GM12892 (cell line): ENCODE data around the gene ATP6V0E1.
A peak's percentile ranks its signal among the peaks of the same experiment; 100 is the strongest.
"Not testable (repeated sequence)": the region's sequence is repeated elsewhere in the genome, so short reads cannot be mapped to it uniquely, and the experiment has no call there.

Source experiments
- DNase-seq: peaks from one replicate; pipeline ENCODE4 v3.0.0; 2011; ENCODE audit not compliant: insufficient read length
- FAIRE-seq: peaks from 2 replicates; lab custom pipeline; 2011; peaks lifted over from hg19 to GRCh38; lab: Jason Lieb, UNC
- POLR2A ChIP-seq: IDR thresholded peaks from 2 replicates; pipeline ENCODE4 v1.6.1; 2011; ENCODE audit warnings: low read depth, low read length, control low read depth
- POLR2AphosphoS5 ChIP-seq: IDR thresholded peaks from 2 replicates; pipeline ENCODE4 v1.6.1; 2011; ENCODE audit warnings: low read depth, low read length, control low read depth
- TAF1 ChIP-seq: IDR thresholded peaks from 2 replicates; pipeline ENCODE4 v1.6.1; 2011; ENCODE audit warnings: low read depth, mild to moderate bottlenecking, control low read depth, low read length, borderline replicate concordance

Gene ATP6V0E1

GRCh38 chr5:173053041-173053440 is 69.5 kb downstream of the ATP6V0E1 start:
- DNase-seq (no peak), FAIRE-seq (no peak)
- TF ChIP-seq TAF1 = no peak
- TF ChIP-seq POLR2AphosphoS5 = no peak
- no peak for TF ChIP-seq POLR2A

DNA sequence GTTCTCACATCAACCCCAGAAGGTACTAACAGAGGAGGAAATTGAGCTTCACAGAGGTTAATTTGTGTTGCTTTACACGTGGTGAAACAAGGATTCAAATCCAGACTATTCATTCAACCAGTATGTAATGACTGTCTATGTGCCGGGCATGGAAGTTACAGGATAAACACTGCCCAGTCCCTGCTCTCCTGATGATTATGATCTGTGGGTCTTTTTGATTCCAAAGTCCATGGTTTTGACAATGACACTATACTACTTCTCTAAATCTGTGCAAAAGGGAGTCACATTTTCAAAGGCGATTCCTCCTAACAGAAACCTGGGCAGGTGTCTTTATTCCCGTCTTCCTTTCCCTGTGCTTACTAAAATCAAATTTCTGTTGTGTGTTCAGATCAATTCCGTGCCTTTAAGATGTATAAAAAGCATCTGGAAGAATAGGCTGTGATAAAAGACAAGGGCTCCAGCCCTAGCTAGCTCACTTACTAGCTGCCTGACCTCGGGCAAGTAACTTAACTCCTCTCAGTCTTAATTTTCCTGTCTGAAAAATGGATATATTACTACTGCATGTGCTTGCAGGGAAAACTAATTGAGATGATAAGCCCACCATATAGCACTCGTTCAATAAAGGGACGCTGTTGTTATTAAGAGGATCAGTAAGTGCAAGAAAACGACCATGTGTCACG is 71.6 kb downstream of the ATP6V0E1 start:
- DNase-seq (no peak), FAIRE-seq (no peak)
- no peak for TF ChIP-seq TAF1
- TF ChIP-seq POLR2AphosphoS5 = no peak
- TF ChIP-seq POLR2A = no peak

DNA sequence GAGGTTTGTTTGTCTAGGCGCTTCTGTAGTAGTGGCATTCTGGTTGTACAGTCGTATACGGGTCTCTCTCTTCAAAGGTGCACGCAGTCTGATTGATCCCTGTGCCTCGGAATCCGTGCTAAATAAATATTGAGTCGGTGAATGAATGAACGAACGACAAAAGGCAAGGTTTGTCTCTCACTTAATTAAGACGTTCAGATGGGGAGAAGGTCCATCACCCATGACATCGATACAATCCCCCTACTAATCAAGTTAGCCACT is 72.1 kb downstream of the ATP6V0E1 start:
- no peak for DNase-seq
- no peak for FAIRE-seq
- TF ChIP-seq POLR2A (no peak), POLR2AphosphoS5 (no peak), TAF1 (no peak)

- DNase-seq = peak; percentile 90
- peak; percentile 83 for TF ChIP-seq POLR2A
- peak; percentile 81 for TF ChIP-seq POLR2AphosphoS5
- peak; percentile 24; the same call in 1 of the 2 replicates for TF ChIP-seq TAF1
- FAIRE-seq = peak; percentile 98
Measured at GRCh38 chr5:173055983-173056782, 72.6 kb downstream of the ATP6V0E1 start, which contains the start of gene CREBRF. Gene CREBRF, plus strand, starts transcription at chr5:173056352. Its CDS starts 24,424 bp downstream, at chr5:173080776.

DNA sequence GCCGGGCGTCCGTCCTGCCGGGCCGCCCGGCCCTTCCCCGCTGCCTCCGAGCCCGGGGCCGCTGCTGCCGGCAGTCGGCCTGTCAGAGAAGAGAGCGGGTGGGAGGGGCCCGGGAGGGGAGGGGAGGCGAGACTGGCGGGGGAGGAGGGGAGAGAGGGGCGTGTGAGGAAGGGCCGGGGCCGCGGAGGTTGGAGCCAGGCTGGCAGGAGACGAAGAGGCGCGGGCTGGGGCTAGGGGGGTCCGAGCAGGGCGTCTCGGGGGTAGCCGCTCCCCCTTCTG is 73.2 kb downstream of the ATP6V0E1 start:
- no peak for DNase-seq
- TF ChIP-seq POLR2A (no peak), POLR2AphosphoS5 (no peak), TAF1 (no peak)
- FAIRE-seq = no peak

DNA sequence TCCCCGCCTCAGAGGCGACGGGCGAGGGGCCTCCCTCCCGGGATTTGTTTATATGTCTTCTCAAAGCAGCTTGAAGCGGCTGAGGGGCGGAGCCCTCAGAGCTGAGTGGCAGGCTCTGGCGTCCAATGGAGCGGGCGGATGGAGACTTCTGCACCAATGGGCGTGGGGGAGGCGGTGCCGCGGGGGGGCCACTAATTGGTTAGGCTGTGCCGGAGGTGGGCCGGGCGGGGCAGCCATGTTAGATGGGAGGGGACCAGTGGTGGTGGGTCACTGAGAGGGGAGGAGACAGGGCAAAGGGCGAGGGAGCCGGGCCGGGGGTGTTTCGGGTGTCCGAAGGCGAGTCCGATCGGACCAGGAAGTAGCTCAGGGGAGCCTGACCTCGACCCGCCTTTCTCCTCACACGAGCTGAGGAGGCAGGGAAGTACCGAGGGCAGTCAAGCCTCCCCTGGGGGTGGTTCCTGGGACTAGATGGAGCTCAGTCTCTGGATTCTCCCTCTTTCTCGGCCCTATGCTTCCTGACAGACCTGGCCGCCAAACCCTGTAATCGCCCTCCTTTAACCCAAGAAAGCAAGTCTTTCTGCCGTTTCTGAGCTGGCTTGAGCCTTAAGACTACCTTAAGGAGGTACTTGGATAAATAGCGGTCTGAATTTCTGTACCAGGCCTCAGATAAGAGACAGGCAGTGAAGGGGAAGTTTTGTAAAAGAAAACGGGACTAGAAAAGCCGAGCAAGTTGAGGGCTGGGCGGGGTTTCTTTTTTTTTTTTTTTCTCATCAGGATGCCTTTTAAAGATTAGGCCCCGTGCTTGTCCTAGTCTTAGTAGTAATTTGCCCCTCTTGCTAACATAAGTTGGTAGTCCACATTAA is 73.7 kb downstream of the ATP6V0E1 start:
- TF ChIP-seq POLR2A (peak; percentile 77), TAF1 (no peak), POLR2AphosphoS5 (peak; percentile 76)
- DNase-seq (peak; percentile 93), FAIRE-seq (peak; percentile 97)

GRCh38 chr5:173062141-173062540 is 78.6 kb downstream of the ATP6V0E1 start:
- TF ChIP-seq POLR2AphosphoS5 = no peak
- no peak for TF ChIP-seq POLR2A
- TF ChIP-seq TAF1 = no peak
- no peak for DNase-seq
- FAIRE-seq = no peak

- peak; percentile 63 for FAIRE-seq
- no peak for TF ChIP-seq TAF1
- no peak for TF ChIP-seq POLR2AphosphoS5
- TF ChIP-seq POLR2A = no peak
- DNase-seq = no peak
Measured at GRCh38 chr5:173065155-173065554, 81.6 kb downstream of the ATP6V0E1 start.

DNA sequence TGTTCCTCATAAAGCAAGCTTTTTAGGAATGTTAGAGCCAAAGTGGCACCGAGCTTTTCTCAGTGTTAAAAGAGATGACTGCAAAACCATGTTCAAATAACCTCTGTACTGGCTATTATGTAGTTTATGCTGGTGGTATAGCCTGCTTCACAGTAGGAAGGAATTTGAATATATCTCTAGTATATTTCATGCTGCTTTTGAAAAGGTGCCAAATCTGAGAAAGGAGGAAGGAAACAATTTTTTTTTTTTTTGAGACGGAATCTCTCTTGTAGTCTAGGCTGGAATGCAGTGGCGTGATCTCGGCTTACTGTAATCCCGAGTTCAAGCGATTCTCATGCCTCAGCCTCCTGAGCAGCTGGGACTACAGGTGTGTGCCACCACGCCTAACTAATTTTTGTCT is 86.1 kb downstream of the ATP6V0E1 start:
- FAIRE-seq = no peak
- no peak for DNase-seq
- TF ChIP-seq TAF1 (no peak), POLR2AphosphoS5 (no peak), POLR2A (no peak)

- DNase-seq = no peak
- TF ChIP-seq POLR2A = no peak
- no peak for TF ChIP-seq TAF1
- TF ChIP-seq POLR2AphosphoS5 = no peak
- no peak for FAIRE-seq
Measured at GRCh38 chr5:173075137-173075843, 91.7 kb downstream of the ATP6V0E1 start.

DNA sequence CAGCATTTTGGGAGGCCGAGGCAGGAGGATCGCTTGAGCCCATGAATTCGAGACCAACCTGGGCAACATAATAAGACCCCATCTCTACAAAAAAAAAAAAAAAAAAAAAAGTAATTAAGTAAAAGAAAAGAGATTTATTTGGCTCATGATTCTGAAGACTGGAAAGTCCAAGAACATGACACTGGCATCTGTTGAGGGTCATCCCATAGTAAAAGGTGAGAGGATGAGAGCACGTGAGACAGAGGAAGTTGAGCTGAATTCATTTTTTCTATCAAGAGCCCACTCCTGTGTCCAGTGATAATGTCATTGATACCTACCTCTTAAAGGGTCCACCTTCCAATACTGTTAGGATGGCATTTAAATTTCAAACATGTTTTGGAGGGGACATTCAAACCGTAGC is 92.4 kb downstream of the ATP6V0E1 start:
- no peak for TF ChIP-seq POLR2A
- no peak for TF ChIP-seq TAF1
- TF ChIP-seq POLR2AphosphoS5 = no peak
- no peak for FAIRE-seq
- DNase-seq = no peak

DNA sequence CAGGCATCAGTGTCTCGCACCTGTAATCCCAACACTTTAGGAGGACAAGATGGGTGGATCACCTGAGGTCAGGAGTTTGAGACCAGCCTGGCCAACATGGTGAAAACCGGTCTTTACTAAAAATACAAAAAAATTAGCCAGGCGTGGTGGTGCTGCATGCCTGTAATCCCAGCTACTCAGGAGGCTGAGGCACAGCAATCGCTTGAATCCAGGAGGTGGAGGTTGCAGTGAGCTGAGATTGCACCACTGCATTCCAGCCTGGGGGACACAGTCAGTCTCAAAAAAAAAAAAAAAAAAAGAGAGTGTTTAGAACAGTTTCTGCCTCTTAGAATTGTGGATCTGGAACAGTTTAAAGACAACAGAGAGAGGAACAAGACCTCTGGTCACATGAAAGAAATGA is 92.9 kb downstream of the ATP6V0E1 start:
- not testable (repeated sequence) for DNase-seq, FAIRE-seq
